Measurements from ENCODE around the gene DCST2. TPM values are rescaled to one million over a fixed set of nuclear protein-coding genes. Genes with fewer than 3 reads are reported as not detected.

Gene DCST2
- total RNA-seq, 1 donor from 2014 or later = 0.23 TPM

DNA sequence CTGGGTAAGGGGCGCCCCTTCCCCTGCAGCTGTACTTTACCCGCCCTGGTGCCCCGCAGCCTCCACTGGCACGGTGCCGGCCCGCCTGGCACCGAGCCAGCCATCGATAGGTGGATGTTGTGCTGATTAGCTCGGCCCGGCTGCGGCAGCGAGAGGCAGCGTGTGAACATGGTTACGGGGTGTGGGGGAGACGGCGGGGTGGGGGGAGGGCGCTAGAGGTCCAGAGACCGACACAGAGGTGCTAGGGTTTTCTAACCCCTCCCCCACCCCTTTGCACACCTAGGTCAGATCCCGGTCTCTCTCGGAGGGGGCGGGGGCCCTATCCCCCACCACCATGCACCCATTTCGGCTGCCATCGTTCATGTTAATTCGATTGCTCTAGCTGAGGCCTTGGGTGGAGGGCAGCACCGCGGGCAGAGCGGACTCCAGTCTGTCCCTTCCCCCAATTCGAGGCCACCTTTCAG lies 36.6 kb upstream of the DCST2 start:
- intact Hi-C loops (cut with micrococcal nuclease) = no loop called here

DNA sequence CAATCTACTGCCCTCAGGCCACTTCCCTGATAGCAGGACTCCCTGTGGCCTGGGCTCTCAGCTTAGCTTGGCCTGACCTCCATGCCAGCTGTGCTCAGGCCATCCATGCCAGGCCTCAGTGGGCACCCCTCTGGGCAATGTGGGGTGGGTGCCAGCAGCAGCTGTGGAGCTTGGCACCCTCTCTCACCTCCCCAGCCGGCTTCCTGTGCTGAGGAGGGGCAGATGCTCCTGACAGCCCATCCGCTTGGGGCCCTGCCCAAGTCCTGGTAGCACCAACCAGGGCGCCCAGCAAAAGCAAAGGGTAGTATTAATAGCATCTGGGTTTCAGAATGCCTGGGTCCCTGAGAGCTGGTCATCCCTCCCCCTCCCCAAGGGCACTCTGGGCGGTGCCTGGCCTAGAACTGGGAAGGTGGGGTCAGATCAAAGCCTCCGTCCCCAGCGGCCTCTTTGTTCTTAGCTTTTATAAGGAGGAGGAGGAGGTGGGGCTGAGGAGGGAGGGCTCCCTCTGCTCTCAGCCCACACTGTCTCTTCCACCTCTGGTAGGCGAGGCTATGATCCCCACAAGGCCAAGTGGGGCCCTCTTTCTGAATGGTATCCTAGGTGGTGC lies 36.1 kb upstream of the DCST2 start:
- intact Hi-C loops (cut with micrococcal nuclease) = loop anchor here (10.0 kb wide), 1 partner anchor 405 kb away; no protein-coding TSS in a partner anchor

- intact Hi-C loops (cut with micrococcal nuclease) = loop anchor here (10.0 kb wide), 1 partner anchor 404 kb away; no protein-coding TSS in a partner anchor
Measured at GRCh38 chr1:155068599-155068998, 35.0 kb upstream of the DCST2 start.

DNA sequence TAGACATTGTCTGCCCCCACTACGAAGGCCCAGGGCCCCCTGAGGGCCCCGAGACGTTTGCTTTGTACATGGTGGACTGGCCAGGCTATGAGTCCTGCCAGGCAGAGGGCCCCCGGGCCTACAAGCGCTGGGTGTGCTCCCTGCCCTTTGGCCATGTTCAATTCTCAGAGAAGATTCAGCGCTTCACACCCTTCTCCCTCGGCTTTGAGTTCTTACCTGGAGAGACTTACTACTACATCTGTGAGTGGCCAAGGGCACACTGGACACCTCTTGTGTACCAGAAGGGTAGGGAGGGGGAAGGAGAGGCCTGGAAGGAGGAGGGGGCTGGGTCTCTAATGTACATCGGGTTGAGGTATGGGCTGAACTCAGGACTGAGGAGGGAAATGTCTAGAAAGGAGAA lies 33.2 kb upstream of the DCST2 start:
- intact Hi-C loops (cut with micrococcal nuclease) = loop anchor here (10.0 kb wide), 1 partner anchor 402 kb away; no protein-coding TSS in a partner anchor

GRCh38 chr1:155064832-155065429 lies 31.4 kb upstream of the DCST2 start:
- intact Hi-C loops (cut with micrococcal nuclease) = loop anchor here (5.0 to 10.0 kb wide), 3 partner anchors 108 to 400 kb away; partner anchors contain the start of genes PBXIP1 and PMVK

- intact Hi-C loops (cut with micrococcal nuclease) = loop anchor here (5.0 to 10.0 kb wide), 3 partner anchors 107 to 399 kb away; partner anchors contain the start of genes PBXIP1 and PMVK
Measured at GRCh38 chr1:155064111-155064831, 30.7 kb upstream of the DCST2 start.

GRCh38 chr1:155063550-155064110 lies 30.0 kb upstream of the DCST2 start, which contains the start of gene EFNA4:
TSS of gene EFNA4 (plus strand) at chr1:155063740. CDS start at chr1:155063824, 84 bp downstream.
- intact Hi-C loops (cut with micrococcal nuclease) = loop anchor here (1.0 to 10.0 kb wide), 6 partner anchors 21 to 399 kb away; partner anchors contain the start of genes PBXIP1, PMVK, SLC50A1 and ZBTB7B

DNA sequence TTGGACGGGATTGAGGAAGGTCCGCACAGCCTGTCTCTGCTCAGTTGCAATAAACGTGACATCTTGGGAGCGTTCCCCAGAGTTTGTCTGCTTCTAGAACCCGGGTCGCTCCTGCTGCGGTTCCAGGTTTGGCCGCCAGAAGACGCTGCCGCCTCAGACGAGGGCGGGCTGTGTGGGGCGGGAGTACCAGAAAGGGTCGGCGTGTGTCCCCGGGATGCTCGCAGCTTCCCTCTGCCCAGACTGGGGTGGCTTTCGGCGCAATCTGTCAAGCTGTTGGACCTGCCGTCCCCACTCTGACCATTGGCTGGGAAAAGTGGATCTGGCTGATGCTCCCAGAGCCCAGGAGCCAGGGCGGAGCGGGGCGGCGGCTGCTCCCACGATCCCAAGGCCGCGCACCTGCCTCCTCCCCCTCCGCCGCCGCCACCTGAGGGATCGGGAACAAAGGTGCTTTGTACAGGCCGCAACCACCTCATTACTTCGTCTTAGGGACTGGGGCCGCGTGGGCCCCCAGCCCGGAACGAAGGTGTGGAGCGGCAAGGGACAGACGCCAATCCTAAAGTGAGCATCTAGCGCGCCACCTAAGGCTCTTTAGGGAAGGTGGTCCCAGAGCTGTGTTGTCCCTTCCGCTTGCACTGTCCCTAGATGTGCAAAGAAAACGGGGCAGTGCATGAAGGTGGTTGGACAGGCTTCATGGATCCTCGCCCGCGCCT lies 29.3 kb upstream of the DCST2 start:
- intact Hi-C loops (cut with micrococcal nuclease) = loop anchor here (1.0 to 10.0 kb wide), 6 partner anchors 21 to 398 kb away; partner anchors contain the start of genes PBXIP1, PMVK, SLC50A1 and ZBTB7B

DNA sequence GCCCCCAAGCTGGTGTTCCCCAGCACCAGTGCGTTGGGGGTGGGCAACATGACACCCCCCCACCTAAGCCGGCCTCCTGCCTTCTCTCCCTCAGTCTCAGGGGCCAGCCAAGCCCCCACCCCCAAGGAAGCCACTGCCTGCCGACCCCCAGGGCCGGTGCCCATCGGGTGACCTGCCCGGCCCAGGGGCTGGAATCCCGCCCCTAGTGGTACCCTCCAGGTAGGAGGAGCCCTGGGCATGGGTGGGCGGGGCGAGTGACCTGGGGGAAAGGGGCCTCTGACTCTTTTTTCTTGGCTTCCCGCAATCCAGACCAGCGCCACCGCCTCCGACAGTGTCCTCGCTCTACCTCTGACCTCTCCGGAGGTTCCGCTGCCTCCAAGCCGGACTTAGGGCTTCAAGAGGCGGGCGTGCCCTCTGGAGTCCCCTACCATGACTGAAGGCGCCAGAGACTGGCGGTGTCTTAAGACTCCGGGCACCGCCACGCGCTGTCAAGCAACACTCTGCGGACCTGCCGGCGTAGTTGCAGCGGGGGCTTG lies 28.6 kb upstream of the DCST2 start:
- intact Hi-C loops (cut with micrococcal nuclease) = loop anchor here (5.0 to 10.0 kb wide), 3 partner anchors 105 to 397 kb away; partner anchors contain the start of genes PBXIP1 and PMVK

GRCh38 chr1:155061381-155062150 lies 28.0 kb upstream of the DCST2 start:
- intact Hi-C loops (cut with micrococcal nuclease) = loop anchor here (1.0 to 10.0 kb wide), 6 partner anchors 9 to 502 kb away; partner anchors contain the start of genes PBXIP1 and PMVK

DNA sequence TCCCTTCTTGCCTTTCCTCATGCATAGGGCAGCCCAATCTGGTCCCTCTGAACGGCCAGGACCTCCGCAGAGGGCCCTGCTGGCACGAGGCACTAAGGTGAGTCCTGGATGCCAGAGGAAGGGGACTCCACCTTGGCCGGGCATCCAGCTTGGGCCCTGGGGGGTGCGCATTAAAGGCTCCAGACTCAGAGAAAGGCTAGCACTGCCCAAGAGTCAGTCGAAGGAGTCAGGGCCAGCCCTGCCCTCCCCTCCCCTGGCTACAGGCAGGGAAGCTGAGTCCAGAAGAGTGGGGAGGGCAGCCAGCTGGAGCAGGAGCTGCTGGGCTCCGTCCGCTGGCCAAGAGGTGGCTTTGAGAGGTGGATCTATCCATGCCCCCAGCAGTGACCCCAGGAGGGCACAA lies 27.2 kb upstream of the DCST2 start:
- intact Hi-C loops (cut with micrococcal nuclease) = loop anchor here (1.0 to 10.0 kb wide), 6 partner anchors 8 to 501 kb away; partner anchors contain the start of genes PBXIP1 and PMVK

GRCh38 chr1:155057788-155058211 lies 24.2 kb upstream of the DCST2 start:
- intact Hi-C loops (cut with micrococcal nuclease) = no loop called here

DNA sequence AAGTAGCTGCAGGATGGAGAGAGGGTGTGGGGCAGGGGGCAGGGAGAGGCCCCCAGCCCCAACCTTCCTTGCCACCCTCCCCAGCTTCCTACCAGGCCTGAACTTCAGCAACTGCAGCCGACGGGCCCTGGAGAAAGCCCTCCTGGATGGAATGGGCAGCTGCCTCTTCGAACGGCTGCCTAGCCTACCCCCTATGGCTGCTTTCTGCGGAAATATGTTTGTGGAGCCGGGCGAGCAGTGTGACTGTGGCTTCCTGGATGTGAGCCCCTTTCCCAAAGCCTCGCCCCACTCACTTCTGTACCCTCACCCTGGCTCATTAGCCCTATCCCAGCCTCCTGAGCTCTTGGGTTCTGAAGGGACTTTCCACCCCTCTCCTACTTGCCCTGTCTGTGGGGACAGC lies 23.5 kb upstream of the DCST2 start:
- intact Hi-C loops (cut with micrococcal nuclease) = no loop called here

GRCh38 chr1:155053531-155054105 lies 20.0 kb upstream of the DCST2 start:
- intact Hi-C loops (cut with micrococcal nuclease) = no loop called here

DNA sequence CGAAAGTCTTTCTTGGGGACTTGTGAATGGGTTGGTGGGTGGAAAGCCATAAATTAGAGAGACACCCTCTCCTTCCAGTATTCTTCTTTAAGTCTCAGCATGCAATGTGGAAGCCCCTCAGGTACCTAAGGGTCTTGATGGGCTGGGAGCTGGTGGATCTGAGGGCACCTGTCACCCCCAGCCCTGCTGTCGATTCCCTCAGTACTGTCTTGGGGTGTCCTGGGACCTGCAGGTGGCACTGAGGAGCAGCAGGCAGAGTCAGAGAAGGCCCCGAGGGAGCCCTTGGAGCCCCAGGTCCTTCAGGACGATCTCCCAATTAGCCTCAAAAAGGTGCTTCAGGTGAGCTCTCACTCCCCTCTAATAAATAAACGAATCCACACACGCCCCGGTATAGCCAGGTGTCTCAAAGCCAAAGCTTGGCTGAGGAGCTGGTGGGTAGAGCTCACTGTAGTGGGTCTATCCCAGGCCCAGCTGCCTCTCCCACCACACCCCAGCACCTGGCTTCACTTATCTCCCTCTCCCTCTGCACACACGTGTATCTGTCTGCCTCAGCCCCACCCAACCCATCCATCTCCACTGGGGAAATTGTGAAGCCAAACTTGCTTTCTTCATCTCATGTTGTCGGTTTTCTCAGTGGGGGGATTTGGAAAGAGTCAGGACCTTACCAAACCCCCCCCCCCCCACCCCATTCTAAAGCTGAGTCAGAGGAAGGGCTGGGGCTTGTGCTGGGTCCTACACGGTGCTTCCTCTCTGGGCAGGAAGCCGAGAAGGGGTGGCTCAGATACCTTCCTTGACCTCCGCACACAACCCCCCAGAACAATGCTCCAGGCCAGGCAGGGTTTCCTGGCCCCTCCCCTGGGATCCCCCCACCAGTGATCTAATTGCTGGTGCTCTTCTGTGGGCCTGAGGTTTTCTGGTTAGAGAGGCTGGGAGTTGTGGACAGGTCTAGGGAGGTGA lies 19.1 kb upstream of the DCST2 start:
- intact Hi-C loops (cut with micrococcal nuclease) = loop anchor here (1.0 kb wide), 1 partner anchor 9 kb away; no protein-coding TSS in a partner anchor

DNA sequence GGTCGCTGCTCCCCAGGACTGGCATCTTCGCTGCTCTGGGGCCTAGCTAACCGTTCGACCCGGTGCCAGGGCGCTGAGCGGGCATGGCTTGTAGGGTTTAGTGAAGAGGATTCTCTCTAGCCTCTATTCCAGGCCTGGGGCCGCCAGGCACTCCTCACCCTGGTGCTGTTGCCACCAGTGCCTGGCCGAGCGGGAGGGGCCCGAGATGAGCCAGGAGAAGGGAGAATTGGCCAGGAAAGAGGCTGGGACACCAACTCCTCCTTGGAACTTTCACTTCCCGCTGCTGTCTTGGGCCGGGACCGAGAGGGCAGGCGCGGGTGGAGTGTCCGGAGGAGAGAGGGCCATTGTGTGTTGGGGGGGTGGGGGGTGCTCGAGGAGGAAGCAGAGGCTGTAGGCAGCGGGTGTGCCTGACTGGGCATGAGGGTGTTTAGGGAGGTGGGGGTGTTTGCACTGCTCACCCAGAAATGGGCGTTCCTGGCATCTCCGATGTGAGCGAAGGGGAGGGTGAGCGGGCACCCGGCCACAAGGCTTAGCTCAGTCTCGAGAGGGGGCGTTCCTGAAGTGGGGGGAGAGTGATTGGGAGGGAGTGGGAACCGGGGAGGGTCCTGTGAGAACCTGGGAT lies 18.3 kb upstream of the DCST2 start:
- intact Hi-C loops (cut with micrococcal nuclease) = loop anchor here (1.0 to 2.0 kb wide), 3 partner anchors 9 to 77 kb away; partner anchors contain the start of gene CKS1B

GRCh38 chr1:155051342-155051776 lies 17.8 kb upstream of the DCST2 start:
- intact Hi-C loops (cut with micrococcal nuclease) = loop anchor here (2.0 kb wide), 2 partner anchors 53 to 77 kb away; partner anchors contain the start of gene CKS1B
